ENCODE measurements around the gene ALDH3A1.

Gene ALDH3A1

GRCh38 chr17:19703106-19703827, 44.8 kb downstream of the ALDH3A1 start:
- H3K4me3 ChIP-seq (ENCODE audit: low read length): no peak overlapping the region
- H3K79me2 ChIP-seq (ENCODE audit: control insufficient read depth, low read length): no peaks in the 10 kb centered on the region
- no peak overlapping the region for H3K27ac ChIP-seq (ENCODE audit: low read depth, low read length)
- H3K4me2 ChIP-seq (ENCODE audit: low read length): no peak overlapping the region
- H3F3A ChIP-seq (ENCODE audit: control insufficient read depth, insufficient read depth): no peaks in the 10 kb centered on the region
- H3K4me1 ChIP-seq (ENCODE audit: control insufficient read depth, low read length): no peaks in the 10 kb centered on the region
- H4K20me1 ChIP-seq (ENCODE audit: control insufficient read depth, insufficient read depth, low read depth, low read length): no peaks in the 10 kb centered on the region
- H3K9me2 ChIP-seq (replicated peaks; ENCODE audit: control insufficient read depth, low read length): no peaks in the 10 kb centered on the region
- H3K36me3 ChIP-seq (ENCODE audit: control insufficient read depth, low read length): no peaks in the 10 kb centered on the region
- H3K27me3 ChIP-seq (ENCODE audit: control insufficient read depth, low read length): no peaks in the 10 kb centered on the region
- no peaks in the 10 kb centered on the region for H3K9me3 ChIP-seq (ENCODE audit: control insufficient read depth, insufficient read depth, low read length)
- no peak for TF ChIP-seq CTCF (IDR thresholded peaks at IDR 0.05; ENCODE audit: low read depth, low read length, poor library complexity, severe bottlenecking)
- no peak for TF ChIP-seq EZH2phosphoT487 (IDR thresholded peaks at IDR 0.05; ENCODE audit: borderline replicate concordance, low read length)

- Histone ChIP-seq H3F3A (ENCODE audit: control insufficient read depth, insufficient read depth) (no peaks in the 10 kb centered on the region), H3K9me3 (ENCODE audit: control insufficient read depth, insufficient read depth, low read length) (no peaks in the 10 kb centered on the region), H3K4me3 (ENCODE audit: low read length) (no peak overlapping the region), H3K27me3 (ENCODE audit: control insufficient read depth, low read length) (no peaks in the 10 kb centered on the region), H3K27ac (ENCODE audit: low read depth, low read length) (no peak overlapping the region), H3K4me2 (ENCODE audit: low read length) (no peak overlapping the region), H4K20me1 (ENCODE audit: control insufficient read depth, insufficient read depth, low read depth, low read length) (no peaks in the 10 kb centered on the region), H3K9me2 (replicated peaks; ENCODE audit: control insufficient read depth, low read length) (no peaks in the 10 kb centered on the region), H3K36me3 (ENCODE audit: control insufficient read depth, low read length) (no peaks in the 10 kb centered on the region), H3K79me2 (ENCODE audit: control insufficient read depth, low read length) (no peaks in the 10 kb centered on the region), H3K4me1 (ENCODE audit: control insufficient read depth, low read length) (no peaks in the 10 kb centered on the region)
- TF ChIP-seq CTCF (IDR thresholded peaks at IDR 0.05; ENCODE audit: low read depth, low read length, poor library complexity, severe bottlenecking): no peak
- TF ChIP-seq EZH2phosphoT487 (IDR thresholded peaks at IDR 0.05; ENCODE audit: borderline replicate concordance, low read length): no peak
These were observed 45.9 kb downstream of the ALDH3A1 start for GRCh38 chr17:19702217-19702641.
